GM23338 (cell line): ENCODE data around the gene INO80. TPM values are rescaled to one million over a fixed set of nuclear protein-coding genes. Genes with fewer than 3 reads are reported as not detected.

Experiments
- ATAC-seq: fragments of 200-7000 bp; cut with Tn5 transposase; 3 replicates; pipeline ENCODE4 v1.9.1; 2020
- DNase-seq: peaks from one replicate; pipeline ENCODE4 v3.0.0-alpha.2; 2015; ENCODE audit warnings: low spot score
- H2AFZ ChIP-seq: fragments of 200-600 bp; sonication (generic); 2 replicates; pipeline ENCODE4 v1.8.0; 2016; ENCODE audit warnings: antibody characterized with exemption, mild to moderate bottlenecking, moderate library complexity
- H3F3A ChIP-seq: fragments of 200-600 bp; sonication (generic); replicated peaks from 2 replicates; pipeline ENCODE4 v1.8.0; 2017; ENCODE audit warnings: antibody characterized with exemption, mixed run types, low read depth
- H3K27ac ChIP-seq: fragments of 200-600 bp; sonication (generic); 2 replicates; pipeline ENCODE4 v1.6.1; 2016; ENCODE audit warnings: low read depth
- H3K27me3 ChIP-seq: fragments of 200-600 bp; sonication (generic); 2 replicates; pipeline ENCODE4 v1.8.0; 2016; ENCODE audit warnings: mild to moderate bottlenecking, mixed run types, moderate library complexity; ENCODE audit not compliant: insufficient read depth
- H3K36me3 ChIP-seq: fragments of 200-600 bp; sonication (generic); 2 replicates; pipeline ENCODE4 v1.8.0; 2016; ENCODE audit warnings: mild to moderate bottlenecking; ENCODE audit not compliant: insufficient read depth
- H3K4me1 ChIP-seq: fragments of 200-600 bp; sonication (generic); 2 replicates; pipeline ENCODE4 v1.8.0; 2016; ENCODE audit warnings: mild to moderate bottlenecking, moderate library complexity; ENCODE audit not compliant: insufficient read depth
- H3K4me2 ChIP-seq: fragments of 200-600 bp; sonication (generic); 2 replicates; pipeline ENCODE4 v1.7.1; 2017; ENCODE audit warnings: mixed run types
- H3K4me3 ChIP-seq: fragments of 200-600 bp; sonication (generic); 2 replicates; pipeline ENCODE4 v1.6.1; 2016; ENCODE audit warnings: mixed run types
- H3K79me2 ChIP-seq: fragments of 200-600 bp; sonication (generic); replicated peaks from 2 replicates; pipeline ENCODE4 v1.8.0; 2017; ENCODE audit warnings: mild to moderate bottlenecking; ENCODE audit not compliant: insufficient read depth
- H3K9me2 ChIP-seq: fragments of 200-600 bp; sonication (generic); 2 replicates; pipeline ENCODE4 v1.8.0; 2017; ENCODE audit not compliant: insufficient read depth
- H4K20me1 ChIP-seq: fragments of 200-600 bp; sonication (generic); replicated peaks from 2 replicates; pipeline ENCODE4 v1.8.0; 2017; ENCODE audit warnings: mild to moderate bottlenecking; ENCODE audit not compliant: insufficient read depth
- H3K27ac Mint-ChIP-seq: 2 replicates; pipeline ENCODE4 v1.8.0; 2020; ENCODE audit warnings: inconsistent platforms, mild to moderate bottlenecking, moderate library complexity, mixed read lengths
- H3K27me3 Mint-ChIP-seq: 3 replicates; pipeline ENCODE4 v1.8.0; 2022; ENCODE audit warnings: low read depth, mild to moderate bottlenecking, moderate library complexity, mixed read lengths, inconsistent platforms; ENCODE audit not compliant: insufficient read depth, poor library complexity
- H3K36me3 Mint-ChIP-seq: 3 replicates; pipeline ENCODE4 v1.8.0; 2021; ENCODE audit warnings: low read depth, mild to moderate bottlenecking, inconsistent platforms, moderate library complexity, mixed read lengths
- H3K4me1 Mint-ChIP-seq: 3 replicates; pipeline ENCODE4 v1.8.0; 2020; ENCODE audit warnings: mild to moderate bottlenecking, inconsistent platforms, mixed read lengths
- H3K4me3 Mint-ChIP-seq: 3 replicates; pipeline ENCODE4 v1.8.0; 2021; ENCODE audit warnings: moderate library complexity, mild to moderate bottlenecking, inconsistent platforms, mixed read lengths
- H3K9me3 Mint-ChIP-seq: 3 replicates; pipeline ENCODE4 v1.8.0; 2020; ENCODE audit warnings: moderate library complexity, mild to moderate bottlenecking, inconsistent platforms, mixed read lengths
- CREB1 ChIP-seq: fragments of 250-450 bp; sonication (Bioruptor Pico); IDR thresholded peaks from 2 replicates; pipeline ENCODE4 v1.5.0; 2020; ENCODE audit warnings: low read depth, mild to moderate bottlenecking, moderate library complexity
- CTCF ChIP-seq, 2 experiments: fragments of 200-600 bp in 1 of 2; sonication (generic) in 1 of 2; conservative IDR thresholded peaks; 2 replicates each; pipeline versions ENCODE4 v1.5.1 to v1.6.1; 2016 to 2017; ENCODE audit warnings: antibody characterized with exemption in 2 of 2, low read depth in 2 of 2, mild to moderate bottlenecking in 2 of 2, moderate library complexity in 1 of 2
- ETS1 ChIP-seq: IDR thresholded peaks from 2 replicates; pipeline ENCODE4 v1.6.1; 2016; ENCODE audit warnings: antibody characterized with exemption
- EZH2 ChIP-seq: fragments of 200-600 bp; sonication (generic); IDR thresholded peaks from one replicate; pipeline ENCODE4 v1.8.0; 2017; ENCODE audit warnings: antibody characterized with exemption, mild to moderate bottlenecking, low read depth; ENCODE audit not compliant: unreplicated experiment
- EZH2phosphoT487 ChIP-seq: fragments of 200-600 bp; sonication (generic); IDR thresholded peaks from one replicate; pipeline ENCODE4 v1.8.1; 2018; ENCODE audit warnings: antibody characterized with exemption; ENCODE audit not compliant: unreplicated experiment
- JUNB ChIP-seq: IDR thresholded peaks from one replicate; pipeline ENCODE4 v1.6.1; 2016; ENCODE audit warnings: antibody characterized with exemption; ENCODE audit not compliant: unreplicated experiment
- NANOG ChIP-seq: IDR thresholded peaks from 2 replicates; pipeline ENCODE4 v1.6.1; 2016; ENCODE audit warnings: antibody characterized with exemption, borderline replicate concordance
- POLR2AphosphoS5 ChIP-seq: IDR thresholded peaks from 2 replicates; pipeline ENCODE4 v1.6.1; 2016; ENCODE audit warnings: antibody characterized with exemption, low read depth
- REST ChIP-seq: IDR thresholded peaks from one replicate; pipeline ENCODE4 v1.6.1; 2018; ENCODE audit warnings: antibody characterized with exemption; ENCODE audit not compliant: unreplicated experiment
- STAT1 ChIP-seq: IDR thresholded peaks from one replicate; pipeline ENCODE4 v1.6.1; 2016; ENCODE audit warnings: antibody characterized with exemption; ENCODE audit not compliant: unreplicated experiment
- ZNF114 ChIP-seq: fragments of 250-450 bp; sonication (Bioruptor Pico); IDR thresholded peaks from 2 replicates; pipeline ENCODE4 v1.5.0; 2020; ENCODE audit warnings: mild to moderate bottlenecking, moderate library complexity
- ZNF331 ChIP-seq: fragments of 250-450 bp; sonication (Bioruptor Pico); IDR thresholded peaks from 2 replicates; pipeline ENCODE4 v1.5.0; 2020; ENCODE audit warnings: low read depth, mild to moderate bottlenecking, moderate library complexity
- ZNF462 ChIP-seq: fragments of 250-450 bp; sonication (Bioruptor Pico); IDR thresholded peaks from 2 replicates; pipeline ENCODE4 v1.5.0; 2020; ENCODE audit warnings: mild to moderate bottlenecking, moderate library complexity
- polyA plus RNA-seq: library from polyadenylated mRNA; unstranded; fragments of >200 nt; fragmentation: Nextera tagmentation; extraction: Ambion mirVana; gene quantifications from 2 replicates; pipeline ENCODE4 v1.2.1, GENCODE V29; 2016
- total RNA-seq: library from RNA; depleted of rRNA; stranded (reverse); fragments of >200 nt; shearing (Covaris generic); gene quantifications from 2 replicates; pipeline ENCODE4 v1.2.3, GENCODE V29; 2014

INO80 gene
- total and polyA plus RNA-seq, 2 experiments from 2014 or later = 6.5 to 24.9 TPM

- Histone ChIP-seq H3K27me3 (no peaks in the 10 kb centered on the region), H3K4me2 (no peak overlapping the region), H3K79me2 (no peaks in the 10 kb centered on the region), H4K20me1 (peaks cover 11% of the 10 kb centered on the region; the same call in 1 of the 2 replicates), H3K4me1 (no peaks in the 10 kb centered on the region), H3K4me3 (no peak overlapping the region), H3F3A (0 out of 2 replicates have a peak, but pooled peaks cover 7% of the 10 kb centered on the region), H3K36me3 (peaks cover 75% of the 10 kb centered on the region), H3K27ac (no peak overlapping the region), H3K9me2 (no peaks in the 10 kb centered on the region), H2AFZ (no peak overlapping the region)
- Mint-ChIP-seq H3K4me3 (no peak overlapping the region), H3K9me3 (no peaks in the 10 kb centered on the region; the same call in 2 of the 3 replicates), H3K4me1 (no peaks in the 10 kb centered on the region), H3K27me3 (no peaks in the 10 kb centered on the region), H3K27ac (no peak overlapping the region), H3K36me3 (peaks cover 91% of the 10 kb centered on the region)
- DNase-seq = no peak
- no peak for ATAC-seq
- no peak for TF ChIP-seq EZH2phosphoT487
- TF ChIP-seq ZNF462 (CRISPR knock-in tag) = no peak
- TF ChIP-seq CREB1 (CRISPR knock-in tag) = no peak
- no peak for TF ChIP-seq STAT1
- no peak for TF ChIP-seq ZNF114 (CRISPR knock-in tag)
- TF ChIP-seq CTCF (conservative IDR thresholded peaks at IDR 0.05; ENCODE audit: low read depth in 2 of 2) = no peak
- no peak for TF ChIP-seq EZH2
- TF ChIP-seq ZNF331 (CRISPR knock-in tag) = no peak
- TF ChIP-seq REST = no peak
- no peak for TF ChIP-seq POLR2AphosphoS5
- TF ChIP-seq NANOG = no peak
- TF ChIP-seq ETS1 = no peak
- TF ChIP-seq JUNB = no peak
Measured at GRCh38 chr15:40982855-40983254, 133.2 kb downstream of the INO80 start.
